Activated CD4-positive, alpha-beta T cell treated with anti-CD3 and anti-CD28 coated beads, Interleukin-2, amount 10 ng/mL, durations not matched to agents 24 days and 14 days (primary cell): ENCODE results near the gene CADM1. TPM values are rescaled to one million over a fixed set of nuclear protein-coding genes. Genes with fewer than 3 reads are reported as not detected.

Experiments used
- DNase-seq: peaks from one replicate; pipeline ENCODE4 v3.0.0; 2022
- H3K27ac Mint-ChIP-seq: one replicate; pipeline ENCODE4 v1.8.0; 2022; ENCODE audit warnings: mild to moderate bottlenecking, mixed read lengths
- H3K27me3 Mint-ChIP-seq: one replicate; pipeline ENCODE4 v1.8.0; 2022; ENCODE audit warnings: mixed read lengths
- H3K36me3 Mint-ChIP-seq: one replicate; pipeline ENCODE4 v1.8.0; 2022; ENCODE audit warnings: low read depth, mild to moderate bottlenecking, mixed read lengths
- H3K4me1 Mint-ChIP-seq: one replicate; pipeline ENCODE4 v1.8.0; 2021; ENCODE audit warnings: mixed read lengths
- H3K4me3 Mint-ChIP-seq: one replicate; pipeline ENCODE4 v1.8.0; 2022; ENCODE audit warnings: mild to moderate bottlenecking, moderate library complexity, mixed read lengths
- H3K9me3 Mint-ChIP-seq: one replicate; pipeline ENCODE4 v1.8.0; 2021; ENCODE audit warnings: mixed read lengths
- intact Hi-C: fragments of 100-400 bp; cut with micrococcal nuclease; formaldehyde crosslinking; loops from one replicate; pipeline ENCODE4 v1.15.1; 2023
- total RNA-seq: library from RNA; stranded (reverse); gene quantifications from 2 replicates; pipeline ENCODE4 v1.2.3, GENCODE V29; 2022

Gene CADM1
- total RNA-seq, 1 donor from 2014 or later: 0.72 TPM

- no peaks in the 10 kb centered on the region for H3K9me3 Mint-ChIP-seq
- H3K27ac Mint-ChIP-seq: no peak overlapping the region
- H3K4me3 Mint-ChIP-seq: no peak overlapping the region
- H3K4me1 Mint-ChIP-seq: no peaks in the 10 kb centered on the region
- intact Hi-C loops: no loop called here
- peaks cover 2% of the 10 kb centered on the region for H3K27me3 Mint-ChIP-seq
- no peak for DNase-seq
- no peaks in the 10 kb centered on the region for H3K36me3 Mint-ChIP-seq
These were observed 23.4 kb upstream of the CADM1 start for GRCh38 chr11:115527534-115528125.

GRCh38 chr11:115525531-115526006, 21.4 kb upstream of the CADM1 start:
- Mint-ChIP-seq H3K9me3 (no peaks in the 10 kb centered on the region), H3K4me1 (no peaks in the 10 kb centered on the region), H3K4me3 (no peak overlapping the region), H3K36me3 (no peaks in the 10 kb centered on the region), H3K27me3 (peaks cover 2% of the 10 kb centered on the region), H3K27ac (no peak overlapping the region)
- intact Hi-C loops: no loop called here
- DNase-seq: no peak

GRCh38 chr11:115524572-115524971, 20.4 kb upstream of the CADM1 start:
- Mint-ChIP-seq H3K27ac (no peak overlapping the region), H3K9me3 (no peaks in the 10 kb centered on the region), H3K36me3 (no peaks in the 10 kb centered on the region), H3K27me3 (peaks cover 2% of the 10 kb centered on the region), H3K4me3 (no peak overlapping the region), H3K4me1 (no peaks in the 10 kb centered on the region)
- no peak for DNase-seq
- intact Hi-C loops: no loop called here

- H3K9me3 Mint-ChIP-seq: no peaks in the 10 kb centered on the region
- no peaks in the 10 kb centered on the region for H3K36me3 Mint-ChIP-seq
- H3K27ac Mint-ChIP-seq: no peak overlapping the region
- no peaks in the 10 kb centered on the region for H3K4me1 Mint-ChIP-seq
- H3K4me3 Mint-ChIP-seq: no peak overlapping the region
- H3K27me3 Mint-ChIP-seq: no peaks in the 10 kb centered on the region
- DNase-seq: no peak
- intact Hi-C loops: no loop called here
These were observed 19.6 kb upstream of the CADM1 start for GRCh38 chr11:115523727-115524399.

GRCh38 chr11:115522302-115522701, 18.1 kb upstream of the CADM1 start:
- intact Hi-C loops: no loop called here
- no peak for DNase-seq

GRCh38 chr11:115521825-115522224, 17.6 kb upstream of the CADM1 start:
- no peak overlapping the region for H3K27ac Mint-ChIP-seq
- DNase-seq: no peak
- intact Hi-C loops: no loop called here
- H3K4me1 Mint-ChIP-seq: no peaks in the 10 kb centered on the region
- no peak overlapping the region for H3K4me3 Mint-ChIP-seq
- H3K27me3 Mint-ChIP-seq: no peaks in the 10 kb centered on the region
- no peaks in the 10 kb centered on the region for H3K9me3 Mint-ChIP-seq
- H3K36me3 Mint-ChIP-seq: no peaks in the 10 kb centered on the region

More at GRCh38 chr11:115522302-115522701, 18.1 kb upstream of the CADM1 start:
- no peaks in the 10 kb centered on the region for H3K9me3 Mint-ChIP-seq
- H3K4me3 Mint-ChIP-seq: no peak overlapping the region
- no peaks in the 10 kb centered on the region for H3K36me3 Mint-ChIP-seq
- H3K4me1 Mint-ChIP-seq: no peaks in the 10 kb centered on the region
- H3K27ac Mint-ChIP-seq: no peak overlapping the region
- H3K27me3 Mint-ChIP-seq: no peaks in the 10 kb centered on the region

GRCh38 chr11:115518983-115519628, 14.9 kb upstream of the CADM1 start:
- Mint-ChIP-seq H3K4me1 (no peaks in the 10 kb centered on the region), H3K9me3 (no peaks in the 10 kb centered on the region), H3K27me3 (peaks cover 3% of the 10 kb centered on the region), H3K36me3 (no peaks in the 10 kb centered on the region), H3K27ac (no peak overlapping the region), H3K4me3 (no peak overlapping the region)
- intact Hi-C loops: no loop called here
- no peak for DNase-seq

GRCh38 chr11:115515647-115516395, 11.6 kb upstream of the CADM1 start:
- no peaks in the 10 kb centered on the region for H3K9me3 Mint-ChIP-seq
- no peaks in the 10 kb centered on the region for H3K36me3 Mint-ChIP-seq
- DNase-seq: no peak
- no peaks in the 10 kb centered on the region for H3K4me1 Mint-ChIP-seq
- no peak overlapping the region for H3K27ac Mint-ChIP-seq
- peaks cover 4% of the 10 kb centered on the region for H3K27me3 Mint-ChIP-seq
- intact Hi-C loops: no loop called here
- no peak overlapping the region for H3K4me3 Mint-ChIP-seq

- Mint-ChIP-seq H3K4me1 (peaks cover 3% of the 10 kb centered on the region), H3K27me3 (peaks cover 29% of the 10 kb centered on the region), H3K27ac (no peak overlapping the region), H3K9me3 (no peaks in the 10 kb centered on the region), H3K4me3 (no peak overlapping the region), H3K36me3 (no peaks in the 10 kb centered on the region)
- no peak for DNase-seq
- intact Hi-C loops: no loop called here
These were observed 2.9 kb upstream of the CADM1 start for GRCh38 chr11:115506954-115507675.

GRCh38 chr11:115505175-115505574, 960 bp upstream of the CADM1 start:
- Mint-ChIP-seq H3K9me3 (no peaks in the 10 kb centered on the region), H3K36me3 (no peaks in the 10 kb centered on the region), H3K27ac (no peak overlapping the region), H3K27me3 (peaks cover 29% of the 10 kb centered on the region), H3K4me1 (peaks cover 3% of the 10 kb centered on the region), H3K4me3 (no peak overlapping the region)
- intact Hi-C loops: no loop called here
- DNase-seq: no peak

- Mint-ChIP-seq H3K36me3 (no peaks in the 10 kb centered on the region), H3K4me3 (peak overlapping the region; percentile 61), H3K4me1 (peaks cover 3% of the 10 kb centered on the region), H3K27ac (no peak overlapping the region), H3K27me3 (peaks cover 29% of the 10 kb centered on the region), H3K9me3 (no peaks in the 10 kb centered on the region)
- intact Hi-C loops: no loop called here
- DNase-seq: no peak
These were observed 334 bp downstream of the CADM1 start for GRCh38 chr11:115503886-115504275.

GRCh38 chr11:115503083-115503885, 931 bp downstream of the CADM1 start:
- peak; percentile 60 for DNase-seq
- peaks cover 33% of the 10 kb centered on the region for H3K27me3 Mint-ChIP-seq
- peak overlapping the region; percentile 61 for H3K4me3 Mint-ChIP-seq
- H3K36me3 Mint-ChIP-seq: no peaks in the 10 kb centered on the region
- no peaks in the 10 kb centered on the region for H3K9me3 Mint-ChIP-seq
- intact Hi-C loops: no loop called here
- no peak overlapping the region for H3K27ac Mint-ChIP-seq
- H3K4me1 Mint-ChIP-seq: peaks cover 3% of the 10 kb centered on the region

GRCh38 chr11:115502636-115503082, 1.6 kb downstream of the CADM1 start:
- Mint-ChIP-seq H3K9me3 (no peaks in the 10 kb centered on the region), H3K27ac (no peak overlapping the region), H3K27me3 (peaks cover 35% of the 10 kb centered on the region), H3K36me3 (no peaks in the 10 kb centered on the region), H3K4me3 (no peak overlapping the region), H3K4me1 (peaks cover 3% of the 10 kb centered on the region)
- no peak for DNase-seq
- intact Hi-C loops: no loop called here
